ENCODE data around the gene ST6GALNAC4.

The ST6GALNAC4 gene

DNA sequence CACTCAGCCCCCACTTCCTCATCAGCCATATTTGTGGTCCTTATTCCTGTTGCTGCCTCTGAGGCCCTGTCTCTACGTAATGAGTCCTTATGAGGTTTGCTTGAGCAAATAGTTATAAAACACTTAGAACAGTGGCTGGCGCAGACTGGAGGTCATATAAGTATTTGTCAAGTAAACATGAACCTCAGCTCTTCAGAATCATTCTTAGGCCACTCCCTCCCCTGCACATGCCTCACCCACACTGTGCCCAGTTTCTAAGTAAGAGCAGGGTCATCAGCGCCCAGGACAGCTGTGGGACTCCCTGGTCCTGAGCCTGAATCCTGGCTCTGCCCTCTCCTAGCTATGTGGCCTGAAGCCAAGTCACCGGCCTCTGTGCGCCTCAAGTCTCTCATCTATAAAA is 4.0 kb downstream of the ST6GALNAC4 start:
- TF ChIP-seq, protein P1, sequence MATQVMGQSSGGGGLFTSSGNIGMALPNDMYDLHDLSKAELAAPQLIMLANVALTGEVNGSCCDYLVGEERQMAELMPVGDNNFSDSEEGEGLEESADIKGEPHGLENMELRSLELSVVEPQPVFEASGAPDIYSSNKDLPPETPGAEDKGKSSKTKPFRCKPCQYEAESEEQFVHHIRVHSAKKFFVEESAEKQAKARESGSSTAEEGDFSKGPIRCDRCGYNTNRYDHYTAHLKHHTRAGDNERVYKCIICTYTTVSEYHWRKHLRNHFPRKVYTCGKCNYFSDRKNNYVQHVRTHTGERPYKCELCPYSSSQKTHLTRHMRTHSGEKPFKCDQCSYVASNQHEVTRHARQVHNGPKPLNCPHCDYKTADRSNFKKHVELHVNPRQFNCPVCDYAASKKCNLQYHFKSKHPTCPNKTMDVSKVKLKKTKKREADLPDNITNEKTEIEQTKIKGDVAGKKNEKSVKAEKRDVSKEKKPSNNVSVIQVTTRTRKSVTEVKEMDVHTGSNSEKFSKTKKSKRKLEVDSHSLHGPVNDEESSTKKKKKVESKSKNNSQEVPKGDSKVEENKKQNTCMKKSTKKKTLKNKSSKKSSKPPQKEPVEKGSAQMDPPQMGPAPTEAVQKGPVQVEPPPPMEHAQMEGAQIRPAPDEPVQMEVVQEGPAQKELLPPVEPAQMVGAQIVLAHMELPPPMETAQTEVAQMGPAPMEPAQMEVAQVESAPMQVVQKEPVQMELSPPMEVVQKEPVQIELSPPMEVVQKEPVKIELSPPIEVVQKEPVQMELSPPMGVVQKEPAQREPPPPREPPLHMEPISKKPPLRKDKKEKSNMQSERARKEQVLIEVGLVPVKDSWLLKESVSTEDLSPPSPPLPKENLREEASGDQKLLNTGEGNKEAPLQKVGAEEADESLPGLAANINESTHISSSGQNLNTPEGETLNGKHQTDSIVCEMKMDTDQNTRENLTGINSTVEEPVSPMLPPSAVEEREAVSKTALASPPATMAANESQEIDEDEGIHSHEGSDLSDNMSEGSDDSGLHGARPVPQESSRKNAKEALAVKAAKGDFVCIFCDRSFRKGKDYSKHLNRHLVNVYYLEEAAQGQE (IDR thresholded peaks at IDR 0.05; ENCODE audit: insufficient read depth in 1 of 2, low read depth in 2 of 2, low read length in 2 of 2): no peak
- no peak for TF ChIP-seq POLR2AphosphoS5 (IDR thresholded peaks at IDR 0.05; ENCODE audit: low read depth, low read length)

DNA sequence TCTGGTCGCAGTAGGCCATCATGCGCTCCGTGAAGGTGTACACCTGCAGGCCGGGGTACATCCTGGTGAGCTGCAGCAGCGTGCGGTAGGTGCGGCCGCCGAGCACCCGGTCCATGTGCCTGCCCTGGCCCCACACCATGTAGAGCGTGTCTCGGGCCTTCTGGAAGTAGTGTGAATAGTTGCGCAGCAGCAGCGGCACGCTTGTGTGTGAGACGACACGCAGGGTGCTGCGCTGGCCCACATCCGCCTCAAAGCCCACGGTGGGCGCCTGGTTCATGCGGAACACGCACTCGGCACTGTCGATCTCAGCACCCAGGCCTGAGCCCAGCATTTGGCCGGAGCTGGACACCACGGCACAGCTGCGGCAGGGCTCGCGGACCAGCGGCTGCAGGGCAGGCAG is 4.5 kb downstream of the ST6GALNAC4 start:
- TF ChIP-seq POLR2AphosphoS5 (IDR thresholded peaks at IDR 0.05; ENCODE audit: low read depth, low read length) (no peak), SIN3A (IDR thresholded peaks at IDR 0.05; ENCODE audit: borderline replicate concordance, insufficient read depth, low read length) (no peak), FOXP2 (optimal IDR thresholded peaks at IDR 0.05; ENCODE audit: borderline replicate concordance, extremely low read depth, extremely low read length, insufficient read depth) (no peak), TAF1 (IDR thresholded peaks at IDR 0.05; ENCODE audit: borderline replicate concordance, insufficient read depth, low read length) (no peak)

DNA sequence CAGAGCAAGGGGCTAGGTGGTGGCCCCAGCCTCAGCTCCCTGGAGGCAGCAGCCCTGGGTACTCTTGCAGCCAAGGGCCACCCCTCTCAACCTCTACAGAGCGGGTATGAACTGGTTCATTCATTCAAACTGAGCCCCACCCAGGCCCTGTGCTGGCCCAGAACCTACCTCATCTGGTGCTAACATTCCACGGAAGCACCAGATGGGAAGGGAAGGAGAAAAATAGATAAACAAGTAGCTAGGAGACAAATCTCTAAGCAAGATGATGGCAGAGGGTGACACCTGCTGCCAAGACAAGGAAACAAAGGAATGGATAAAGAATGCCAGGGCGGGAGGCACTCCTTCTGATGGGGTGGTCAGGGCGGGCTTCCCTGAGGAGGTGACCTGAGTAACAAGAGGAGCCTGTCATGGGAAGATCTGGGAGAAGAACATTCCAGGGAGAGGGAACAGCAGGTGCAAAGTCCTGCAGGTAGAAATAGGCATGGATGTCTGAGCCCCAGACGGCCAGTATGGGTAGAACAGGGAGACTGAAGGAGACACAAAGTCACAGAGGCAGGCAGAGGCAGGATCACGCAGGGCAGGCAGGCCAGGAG is 6.1 kb downstream of the ST6GALNAC4 start:
- TF ChIP-seq, protein P1 (IDR thresholded peaks at IDR 0.05; ENCODE audit: insufficient read depth in 1 of 2, low read depth in 2 of 2, low read length in 2 of 2): no peak
- TF ChIP-seq SIN3A (IDR thresholded peaks at IDR 0.05; ENCODE audit: borderline replicate concordance, insufficient read depth, low read length): no peak
- TF ChIP-seq POLR2AphosphoS5 (IDR thresholded peaks at IDR 0.05; ENCODE audit: low read depth, low read length): no peak
- no peak for TF ChIP-seq TAF1 (IDR thresholded peaks at IDR 0.05; ENCODE audit: borderline replicate concordance, insufficient read depth, low read length)
- TF ChIP-seq FOXP2 (optimal IDR thresholded peaks at IDR 0.05; ENCODE audit: borderline replicate concordance, extremely low read depth, extremely low read length, insufficient read depth): no peak

DNA sequence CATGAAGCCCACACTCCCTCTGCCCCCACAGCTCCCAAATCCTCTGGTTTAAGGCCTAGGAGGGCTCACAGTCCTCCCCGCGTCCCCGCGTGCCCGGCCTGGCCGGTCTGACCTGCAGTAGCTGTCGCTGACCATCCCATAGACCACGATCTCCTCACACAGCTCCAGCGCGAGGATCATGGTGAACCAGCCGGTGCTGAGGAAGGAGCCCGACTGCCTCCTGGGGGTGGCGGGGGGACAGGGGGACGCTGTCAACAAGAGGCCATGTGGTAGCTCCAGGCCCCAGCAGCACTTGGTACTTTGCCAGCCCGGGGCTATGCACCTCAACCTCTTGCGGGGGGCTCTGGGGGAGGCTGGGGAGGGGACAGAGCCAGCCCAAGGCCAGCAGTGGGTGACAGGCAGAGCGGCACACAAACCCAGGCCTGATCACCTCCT is 7.0 kb downstream of the ST6GALNAC4 start:
- TF ChIP-seq, protein P1 (IDR thresholded peaks at IDR 0.05; ENCODE audit: insufficient read depth in 1 of 2, low read depth in 2 of 2, low read length in 2 of 2): no peak
- TF ChIP-seq TAF1 (IDR thresholded peaks at IDR 0.05; ENCODE audit: borderline replicate concordance, insufficient read depth, low read length) (no peak), FOXP2 (optimal IDR thresholded peaks at IDR 0.05; ENCODE audit: borderline replicate concordance, extremely low read depth, extremely low read length, insufficient read depth) (no peak), POLR2AphosphoS5 (IDR thresholded peaks at IDR 0.05; ENCODE audit: low read depth, low read length) (no peak), SIN3A (IDR thresholded peaks at IDR 0.05; ENCODE audit: borderline replicate concordance, insufficient read depth, low read length) (no peak)

DNA sequence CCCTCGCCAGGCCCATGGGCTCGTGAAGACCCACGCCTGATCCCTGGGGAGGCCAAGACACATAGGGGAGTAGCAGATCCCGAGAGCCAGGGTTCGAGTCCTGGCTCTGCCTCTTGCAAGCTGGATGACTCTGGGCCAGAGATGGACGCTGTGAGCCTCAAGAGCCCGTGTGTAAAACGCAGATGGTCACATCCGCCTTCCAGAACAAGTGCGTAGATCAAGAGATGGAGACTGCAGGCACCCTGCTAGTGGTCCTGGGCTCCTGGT is 8.2 kb downstream of the ST6GALNAC4 start:
- TF ChIP-seq FOXP2 (optimal IDR thresholded peaks at IDR 0.05; ENCODE audit: borderline replicate concordance, extremely low read depth, extremely low read length, insufficient read depth) (no peak), TAF1 (IDR thresholded peaks at IDR 0.05; ENCODE audit: borderline replicate concordance, insufficient read depth, low read length) (no peak), POLR2AphosphoS5 (IDR thresholded peaks at IDR 0.05; ENCODE audit: low read depth, low read length) (no peak), SIN3A (IDR thresholded peaks at IDR 0.05; ENCODE audit: borderline replicate concordance, insufficient read depth, low read length) (no peak)
- TF ChIP-seq, protein P1 (IDR thresholded peaks at IDR 0.05; ENCODE audit: insufficient read depth in 1 of 2, low read depth in 2 of 2, low read length in 2 of 2): no peak

All from PFSK-1 (cell line).